Measurements from ENCODE around the gene MED9.

DNA sequence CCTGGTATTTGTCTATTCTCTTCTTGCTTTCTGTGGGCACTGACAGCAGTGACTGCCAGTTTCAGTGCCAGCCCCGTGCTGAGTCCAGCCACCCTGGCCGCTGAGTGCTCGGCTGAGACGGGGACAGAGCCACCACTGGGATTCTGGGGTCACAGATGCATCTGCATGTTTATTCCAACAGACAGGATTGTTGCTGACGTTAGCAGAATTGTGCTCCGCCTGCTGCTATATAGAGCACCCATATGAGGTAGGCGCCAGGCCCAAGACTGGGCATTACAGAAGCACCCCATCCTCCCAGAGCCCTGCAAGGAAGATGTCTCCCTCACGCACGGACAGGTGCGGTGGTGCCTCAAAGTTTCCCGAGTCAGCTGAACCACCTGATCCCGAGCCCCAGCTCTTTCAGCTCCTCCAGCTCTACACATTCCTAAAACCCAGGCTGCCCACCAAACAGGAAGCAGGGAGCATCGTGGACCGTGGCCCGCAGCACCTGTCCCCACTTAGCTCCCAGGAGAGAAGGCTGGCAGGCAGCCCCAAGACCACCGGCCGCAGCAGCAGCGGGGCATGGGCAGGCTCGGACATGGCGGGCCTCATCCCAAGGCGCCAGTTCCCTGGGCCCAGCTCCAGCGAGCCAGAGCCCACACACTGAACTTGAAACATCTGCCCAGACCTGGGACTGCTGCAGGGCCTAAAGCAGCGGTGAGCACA is 64.3 kb downstream of the MED9 start:
- TF ChIP-seq, protein P1, sequence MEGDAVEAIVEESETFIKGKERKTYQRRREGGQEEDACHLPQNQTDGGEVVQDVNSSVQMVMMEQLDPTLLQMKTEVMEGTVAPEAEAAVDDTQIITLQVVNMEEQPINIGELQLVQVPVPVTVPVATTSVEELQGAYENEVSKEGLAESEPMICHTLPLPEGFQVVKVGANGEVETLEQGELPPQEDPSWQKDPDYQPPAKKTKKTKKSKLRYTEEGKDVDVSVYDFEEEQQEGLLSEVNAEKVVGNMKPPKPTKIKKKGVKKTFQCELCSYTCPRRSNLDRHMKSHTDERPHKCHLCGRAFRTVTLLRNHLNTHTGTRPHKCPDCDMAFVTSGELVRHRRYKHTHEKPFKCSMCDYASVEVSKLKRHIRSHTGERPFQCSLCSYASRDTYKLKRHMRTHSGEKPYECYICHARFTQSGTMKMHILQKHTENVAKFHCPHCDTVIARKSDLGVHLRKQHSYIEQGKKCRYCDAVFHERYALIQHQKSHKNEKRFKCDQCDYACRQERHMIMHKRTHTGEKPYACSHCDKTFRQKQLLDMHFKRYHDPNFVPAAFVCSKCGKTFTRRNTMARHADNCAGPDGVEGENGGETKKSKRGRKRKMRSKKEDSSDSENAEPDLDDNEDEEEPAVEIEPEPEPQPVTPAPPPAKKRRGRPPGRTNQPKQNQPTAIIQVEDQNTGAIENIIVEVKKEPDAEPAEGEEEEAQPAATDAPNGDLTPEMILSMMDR (conservative IDR thresholded peaks at IDR 0.05; ENCODE audit: low read length) = no peak
- no peak for TF ChIP-seq EZH2phosphoT487 (IDR thresholded peaks at IDR 0.05; ENCODE audit: borderline replicate concordance, low read depth, low read length)

Measured in OCI-LY7 (cell line).